ENCODE results near the gene NCKAP5.

GRCh38 chr2:133484106-133484505 is 84.2 kb downstream of the NCKAP5 start:
- no peak for TF ChIP-seq POLR2A (IDR thresholded peaks at IDR 0.05; ENCODE audit: low read depth, low read length)
- no peak for TF ChIP-seq POLR2AphosphoS5 (IDR thresholded peaks at IDR 0.05; ENCODE audit: low read depth, low read length)
- TF ChIP-seq TAF1 (IDR thresholded peaks at IDR 0.05; ENCODE audit: borderline replicate concordance, low read depth, low read length) = no peak

Data from GM12892 (cell line).